Measurements from ENCODE around the gene IFIH1.

The IFIH1 gene

DNA sequence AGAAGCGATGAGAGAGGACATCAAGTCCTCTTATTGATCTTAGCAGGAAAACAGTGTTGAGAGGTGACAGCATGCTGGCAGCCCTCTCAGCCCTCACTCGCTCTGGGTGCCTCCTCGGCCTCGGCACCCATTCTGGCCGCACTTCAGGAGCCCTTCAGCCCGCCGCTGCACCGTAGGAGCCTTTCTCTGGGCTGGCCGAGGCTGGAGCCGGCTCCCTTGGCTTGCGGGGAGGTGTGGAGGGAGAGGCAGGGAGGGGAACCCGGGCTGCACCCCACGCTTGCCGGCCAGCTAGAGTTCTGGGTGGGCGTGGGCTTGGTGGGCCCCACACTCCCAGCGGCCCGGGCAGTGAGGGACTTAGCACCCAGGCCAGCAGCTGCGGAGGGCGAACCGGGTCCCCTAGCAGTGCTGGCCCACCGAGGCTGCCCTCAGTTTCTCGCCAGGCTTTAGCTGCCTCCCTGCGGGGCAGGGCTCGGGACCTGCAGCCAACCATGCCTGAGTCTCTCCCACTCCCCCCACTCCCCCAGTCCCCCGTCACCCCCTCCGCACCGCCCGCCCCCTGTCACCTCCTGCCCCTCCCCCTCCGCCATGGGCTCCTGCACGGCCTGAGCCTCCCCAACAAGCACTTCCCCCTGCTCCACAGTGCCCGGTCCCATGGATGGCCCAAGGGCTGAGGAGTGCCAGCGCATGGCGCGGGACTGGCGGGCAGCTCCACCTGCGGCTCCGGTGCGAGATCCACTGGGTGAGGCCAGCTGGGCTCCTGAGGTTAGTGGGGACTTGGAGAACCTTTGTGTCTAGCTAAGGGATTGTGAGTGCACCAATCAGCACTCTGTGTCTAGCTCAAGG is 83.6 kb downstream of the IFIH1 start:
- CTCF ChIA-PET, result interaction anchor here (1.0 to 8.1 kb wide), 2 partner anchors 14 to 19 kb away, joined by 3 to 85 read pairs; no protein-coding TSS in a partner anchor
- TF ChIP-seq, protein P1, sequence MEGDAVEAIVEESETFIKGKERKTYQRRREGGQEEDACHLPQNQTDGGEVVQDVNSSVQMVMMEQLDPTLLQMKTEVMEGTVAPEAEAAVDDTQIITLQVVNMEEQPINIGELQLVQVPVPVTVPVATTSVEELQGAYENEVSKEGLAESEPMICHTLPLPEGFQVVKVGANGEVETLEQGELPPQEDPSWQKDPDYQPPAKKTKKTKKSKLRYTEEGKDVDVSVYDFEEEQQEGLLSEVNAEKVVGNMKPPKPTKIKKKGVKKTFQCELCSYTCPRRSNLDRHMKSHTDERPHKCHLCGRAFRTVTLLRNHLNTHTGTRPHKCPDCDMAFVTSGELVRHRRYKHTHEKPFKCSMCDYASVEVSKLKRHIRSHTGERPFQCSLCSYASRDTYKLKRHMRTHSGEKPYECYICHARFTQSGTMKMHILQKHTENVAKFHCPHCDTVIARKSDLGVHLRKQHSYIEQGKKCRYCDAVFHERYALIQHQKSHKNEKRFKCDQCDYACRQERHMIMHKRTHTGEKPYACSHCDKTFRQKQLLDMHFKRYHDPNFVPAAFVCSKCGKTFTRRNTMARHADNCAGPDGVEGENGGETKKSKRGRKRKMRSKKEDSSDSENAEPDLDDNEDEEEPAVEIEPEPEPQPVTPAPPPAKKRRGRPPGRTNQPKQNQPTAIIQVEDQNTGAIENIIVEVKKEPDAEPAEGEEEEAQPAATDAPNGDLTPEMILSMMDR (IDR thresholded peaks at IDR 0.05; ENCODE audit: control extremely low read depth, extremely low read depth, low read depth, missing control alignments), result no peak
- POLR2A ChIA-PET, result no interaction called here
- DNase-seq (ENCODE audit: extremely low spot score), result no peak

DNA sequence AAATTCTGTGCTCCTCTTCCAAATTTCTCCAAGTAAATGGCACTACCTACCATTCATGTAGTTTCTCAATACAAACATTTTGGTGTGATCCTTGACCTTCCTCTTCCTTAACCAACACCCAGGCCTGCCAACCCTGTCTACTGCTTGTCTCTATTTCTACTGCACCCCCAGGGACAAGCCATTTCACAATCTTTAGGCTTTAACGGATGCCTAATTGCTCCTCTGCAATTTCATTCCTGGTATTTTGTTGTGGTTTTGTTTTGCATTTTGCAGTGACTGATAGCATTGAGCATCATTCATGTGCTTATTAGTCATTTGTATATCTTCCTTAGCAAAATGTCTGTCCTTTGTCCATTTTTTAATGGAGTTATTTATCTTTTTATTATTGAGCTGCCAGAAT is 85.3 kb downstream of the IFIH1 start:
- ChIA-PET POLR2A (no interaction called here), CTCF (interaction anchor here (0.7 to 8.1 kb wide), 3 partner anchors 13 to 23 kb away, joined by 3 to 85 read pairs (median 3); no protein-coding TSS in a partner anchor)

DNA sequence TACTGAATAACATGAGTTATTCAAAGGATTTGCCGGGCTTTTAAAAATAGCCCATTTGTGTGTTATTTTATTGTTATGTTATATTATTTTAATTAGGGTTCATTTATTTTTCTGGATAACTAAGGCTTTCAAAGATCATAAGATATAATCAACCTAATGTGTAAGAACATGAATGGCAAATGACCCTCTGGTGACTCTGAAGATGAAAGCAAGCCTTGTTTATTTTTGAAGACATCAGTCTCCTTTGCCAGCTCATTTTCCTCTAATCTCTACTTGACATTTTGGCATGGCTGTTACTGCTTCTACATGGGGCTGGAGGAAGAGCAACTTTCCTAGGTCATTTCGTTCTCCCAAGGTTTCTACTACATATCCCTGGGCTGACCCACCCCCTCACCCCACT is 85.8 kb downstream of the IFIH1 start:
- CTCF ChIA-PET, result interaction anchor here (0.9 to 8.1 kb wide), 3 partner anchors 9 to 66 kb away, joined by 5 to 85 read pairs (median 5); no protein-coding TSS in a partner anchor
- DNase-seq (ENCODE audit: extremely low spot score), result no peak
- TF ChIP-seq, protein P1 (IDR thresholded peaks at IDR 0.05; ENCODE audit: control extremely low read depth, extremely low read depth, low read depth, missing control alignments), result no peak
- POLR2A ChIA-PET, result no interaction called here

More for the DNA sequence above, 85.3 kb downstream of the IFIH1 start:
- TF ChIP-seq, protein P1 (IDR thresholded peaks at IDR 0.05; ENCODE audit: control extremely low read depth, extremely low read depth, low read depth, missing control alignments), result no peak
- no peak for DNase-seq (ENCODE audit: extremely low spot score)

DNA sequence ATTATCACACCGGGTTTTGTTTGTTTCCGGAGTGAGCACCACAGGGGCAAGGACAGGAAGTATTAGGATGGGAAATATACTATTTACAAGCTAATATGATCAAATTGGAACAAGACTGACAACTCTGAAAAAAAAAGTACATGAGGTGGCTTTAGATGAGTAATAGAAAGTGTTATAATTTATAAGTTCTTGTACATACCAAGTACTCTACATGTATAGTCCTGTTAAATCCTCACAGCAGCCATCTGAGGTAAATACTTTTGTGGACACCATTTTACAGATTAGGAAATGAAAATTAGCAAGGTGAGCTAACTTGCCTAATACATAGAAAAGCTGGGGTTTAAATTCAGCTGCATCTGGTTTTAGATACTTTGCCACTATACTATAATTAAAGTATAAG is 86.5 kb downstream of the IFIH1 start:
- no peak for DNase-seq (ENCODE audit: extremely low spot score)
- TF ChIP-seq, protein P1 (IDR thresholded peaks at IDR 0.05; ENCODE audit: control extremely low read depth, extremely low read depth, low read depth, missing control alignments), result no peak
- ChIA-PET POLR2A (no interaction called here), CTCF (interaction anchor here (0.9 to 8.1 kb wide), 3 partner anchors 10 to 66 kb away, joined by 5 to 85 read pairs (median 5); no protein-coding TSS in a partner anchor)

DNA sequence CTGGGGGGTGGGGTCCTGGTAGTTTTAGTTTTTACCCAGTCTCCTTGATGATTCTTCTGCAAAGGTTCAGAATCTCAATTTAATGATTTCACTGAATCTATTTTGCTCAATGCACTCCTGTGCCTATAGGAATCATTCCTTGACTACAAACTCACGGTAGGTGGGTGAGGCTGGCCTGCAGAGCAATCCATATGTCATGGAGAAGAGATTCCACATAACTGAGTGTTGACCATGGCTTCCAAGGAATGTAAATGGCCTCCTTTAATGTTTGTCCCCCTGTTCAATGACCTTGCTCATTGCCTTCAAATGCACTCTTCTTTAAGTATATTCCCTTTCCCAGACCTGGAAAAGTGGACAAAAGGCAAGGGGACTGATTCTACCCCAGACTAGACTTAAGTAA is 87.7 kb downstream of the IFIH1 start:
- TF ChIP-seq, protein P1 (IDR thresholded peaks at IDR 0.05; ENCODE audit: control extremely low read depth, extremely low read depth, low read depth, missing control alignments), result no peak
- no peak for DNase-seq (ENCODE audit: extremely low spot score)
- ChIA-PET CTCF (interaction anchor here (1.0 to 8.1 kb wide), 4 partner anchors 9 to 70 kb away, joined by 3 to 85 read pairs (median 4); no protein-coding TSS in a partner anchor), POLR2A (no interaction called here)

DNA sequence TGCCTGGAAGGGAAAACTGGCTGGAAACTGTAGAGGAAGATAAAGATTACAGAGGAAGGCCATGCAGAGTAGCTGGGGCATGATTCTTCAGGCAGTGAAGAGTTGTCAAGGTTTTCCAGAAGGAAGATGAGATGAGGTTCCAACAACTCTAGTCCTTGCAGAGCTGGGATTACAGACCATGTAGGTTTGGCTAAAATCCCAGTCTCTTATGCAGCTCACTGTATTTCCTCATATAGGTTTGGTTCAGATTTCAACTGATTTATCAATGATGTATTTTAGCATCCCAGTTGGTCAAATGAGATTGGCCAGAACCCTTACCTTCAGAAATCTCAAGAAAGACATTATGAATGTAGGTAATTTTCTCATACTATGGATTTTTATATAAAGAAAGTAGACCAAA is 91.6 kb downstream of the IFIH1 start:
- no peak for DNase-seq (ENCODE audit: extremely low spot score)
- ChIA-PET CTCF (no interaction called here), POLR2A (no interaction called here)
- TF ChIP-seq, protein P1 (IDR thresholded peaks at IDR 0.05; ENCODE audit: control extremely low read depth, extremely low read depth, low read depth, missing control alignments), result no peak
